Urothelium cell line (cell line): Measurements from ENCODE around the gene NIT1.

Experiments used
- DNase-seq: peaks from one replicate; pipeline ENCODE4 v3.0.0; 2011; ENCODE audit warnings: low spot score, mixed read lengths
- FAIRE-seq: peaks from 2 replicates; lab custom pipeline; 2011; peaks lifted over from hg19 to GRCh38; lab: Jason Lieb, UNC

Gene NIT1

DNA sequence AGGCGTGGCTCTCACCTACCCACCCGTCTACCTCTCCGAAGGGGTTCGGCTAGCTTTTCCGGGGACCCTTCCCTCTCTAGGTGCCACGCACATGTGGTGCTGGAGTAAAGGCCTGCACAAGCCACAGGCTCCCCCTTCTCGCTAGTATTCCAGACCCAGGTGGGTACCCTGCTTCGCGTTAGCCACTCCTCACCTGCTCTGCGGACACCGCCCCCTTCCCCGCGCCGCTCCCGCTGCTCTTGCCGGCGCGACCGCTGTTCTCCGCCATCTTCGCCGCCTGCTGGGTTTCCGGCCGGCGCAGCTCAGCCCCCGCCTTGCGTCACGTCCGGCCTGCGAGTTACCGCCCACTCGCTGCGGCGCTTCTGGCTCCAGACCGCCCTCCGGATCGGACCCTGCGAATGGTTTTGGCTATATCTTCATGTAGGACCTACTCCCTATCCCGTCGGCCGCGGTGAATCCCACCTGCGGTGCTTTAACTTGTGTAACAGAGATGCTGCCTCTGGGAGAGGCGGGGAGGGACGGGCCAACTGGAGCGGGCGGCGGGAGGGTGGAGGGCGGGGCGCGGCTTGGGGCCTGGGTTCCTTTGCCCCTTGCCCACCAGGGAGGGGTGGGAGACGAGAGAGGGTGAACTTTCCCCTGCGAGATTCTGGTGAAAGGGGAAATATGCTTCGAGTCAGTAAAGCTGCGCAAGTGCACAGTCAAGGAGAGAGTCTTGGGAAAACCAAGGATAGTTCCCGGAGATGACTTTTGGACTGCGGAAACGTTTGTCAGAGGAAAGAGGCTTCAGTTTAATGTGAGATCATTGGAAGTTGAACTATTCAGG, at the start of gene NIT1, which contains the start of gene PFDN2:
TSS of gene NIT1 (plus strand) at position 347 of the 823 bp plus-strand sequence. CDS start at position 419, 72 bp downstream.
TSS of gene PFDN2 (minus strand) at position 279 of the 823 bp plus-strand sequence. CDS start at position 268, 11 bp downstream.
- FAIRE-seq (peak; percentile 84), DNase-seq (peak; percentile 91)

GRCh38 chr1:161068306-161069234, 49.3 kb upstream of the NIT1 start:
- DNase-seq: no peak
- no peak for FAIRE-seq

DNA sequence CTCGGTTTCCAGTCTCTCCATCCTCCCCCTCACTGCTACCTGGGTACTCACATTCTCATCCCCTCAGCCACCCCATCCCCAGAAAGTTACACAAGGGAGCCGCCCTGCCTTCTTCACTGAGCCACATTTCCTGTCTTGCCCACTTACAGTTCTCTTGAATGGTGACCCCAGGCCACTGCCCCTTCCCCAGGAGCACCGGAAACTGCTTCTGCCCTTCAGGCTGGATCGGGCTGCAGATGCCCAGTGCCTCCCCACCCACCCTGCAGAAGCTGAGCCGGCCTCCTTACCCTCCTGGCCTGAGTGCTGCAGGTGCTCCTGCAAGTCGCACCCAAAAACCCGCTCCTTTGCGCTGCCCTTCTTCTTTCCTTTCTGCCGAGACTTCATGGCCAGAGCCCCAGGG, 48.7 kb upstream of the NIT1 start:
- DNase-seq: no peak
- FAIRE-seq: no peak

- peak; percentile 13 for FAIRE-seq
- DNase-seq: no peak
Measured at GRCh38 chr1:161069731-161070270, 48.1 kb upstream of the NIT1 start, which contains the start of gene ARHGAP30. ARHGAP30 (minus strand) TSS chr1:161069891; CDS start chr1:161069624, 267 bp downstream.

DNA sequence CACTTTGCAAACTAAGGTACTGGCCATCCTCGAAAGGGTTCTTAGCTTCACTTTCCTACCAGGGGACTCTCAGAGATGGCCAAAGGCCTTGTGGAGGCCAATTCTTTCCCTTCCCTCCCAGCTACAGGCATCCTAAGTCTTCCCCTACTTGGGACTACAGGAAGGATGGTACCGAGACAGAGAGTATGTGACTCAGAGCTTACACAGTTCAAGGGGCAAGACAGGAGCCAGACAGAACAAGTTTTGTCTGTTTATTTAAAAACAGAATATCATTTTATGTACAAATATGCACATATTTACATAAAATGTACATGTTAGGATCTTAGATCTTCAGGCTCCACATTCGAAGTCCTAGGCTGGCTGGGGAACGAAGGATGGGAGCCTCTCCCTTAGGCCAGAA, 47.1 kb upstream of the NIT1 start:
- DNase-seq: no peak
- no peak for FAIRE-seq

GRCh38 chr1:161071886-161072371, 46.0 kb upstream of the NIT1 start:
- FAIRE-seq (no peak), DNase-seq (peak; percentile 42)

- DNase-seq: no peak
Measured at GRCh38 chr1:161072751-161073449, 45.0 kb upstream of the NIT1 start.

GRCh38 chr1:161073474-161074121, 44.3 kb upstream of the NIT1 start:
- no peak for FAIRE-seq
- no peak for DNase-seq

More at GRCh38 chr1:161072751-161073449, 45.0 kb upstream of the NIT1 start:
- no peak for FAIRE-seq

- peak; percentile 76 for DNase-seq
- no peak for FAIRE-seq
Measured at GRCh38 chr1:161074676-161075368, 43.1 kb upstream of the NIT1 start.

- FAIRE-seq: no peak
Measured at GRCh38 chr1:161076410-161076809, 41.5 kb upstream of the NIT1 start.

DNA sequence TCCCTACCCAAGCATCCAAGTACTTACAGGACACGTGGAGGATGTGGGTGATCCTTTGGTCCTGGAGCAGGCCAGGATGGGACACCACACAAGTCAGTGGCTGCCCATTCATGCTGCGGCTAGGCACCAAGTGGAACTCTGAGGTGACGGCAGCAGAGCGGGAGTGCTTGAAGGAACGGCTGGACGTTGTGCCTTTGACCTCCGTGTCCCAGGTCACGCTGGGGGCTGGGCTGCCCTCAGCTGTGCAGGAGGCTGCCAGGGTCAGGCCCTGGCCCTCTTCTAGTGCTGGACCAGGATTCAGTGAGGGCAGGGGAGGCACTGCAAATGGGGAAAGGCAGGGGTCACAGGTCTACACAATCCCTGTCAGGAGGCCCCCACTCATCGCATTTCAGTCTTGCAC, 40.5 kb upstream of the NIT1 start:
- FAIRE-seq: no peak
- DNase-seq: no peak

More at GRCh38 chr1:161076410-161076809, 41.5 kb upstream of the NIT1 start:
- no peak for DNase-seq

- no peak for FAIRE-seq
- DNase-seq: no peak
Measured at GRCh38 chr1:161079436-161080110, 38.3 kb upstream of the NIT1 start.

GRCh38 chr1:161080441-161081405, 37.2 kb upstream of the NIT1 start:
- DNase-seq: no peak
- no peak for FAIRE-seq

GRCh38 chr1:161081519-161081918, 36.4 kb upstream of the NIT1 start:
- FAIRE-seq (no peak), DNase-seq (no peak)

GRCh38 chr1:161082483-161082882, 35.4 kb upstream of the NIT1 start:
- FAIRE-seq (no peak), DNase-seq (no peak)

DNA sequence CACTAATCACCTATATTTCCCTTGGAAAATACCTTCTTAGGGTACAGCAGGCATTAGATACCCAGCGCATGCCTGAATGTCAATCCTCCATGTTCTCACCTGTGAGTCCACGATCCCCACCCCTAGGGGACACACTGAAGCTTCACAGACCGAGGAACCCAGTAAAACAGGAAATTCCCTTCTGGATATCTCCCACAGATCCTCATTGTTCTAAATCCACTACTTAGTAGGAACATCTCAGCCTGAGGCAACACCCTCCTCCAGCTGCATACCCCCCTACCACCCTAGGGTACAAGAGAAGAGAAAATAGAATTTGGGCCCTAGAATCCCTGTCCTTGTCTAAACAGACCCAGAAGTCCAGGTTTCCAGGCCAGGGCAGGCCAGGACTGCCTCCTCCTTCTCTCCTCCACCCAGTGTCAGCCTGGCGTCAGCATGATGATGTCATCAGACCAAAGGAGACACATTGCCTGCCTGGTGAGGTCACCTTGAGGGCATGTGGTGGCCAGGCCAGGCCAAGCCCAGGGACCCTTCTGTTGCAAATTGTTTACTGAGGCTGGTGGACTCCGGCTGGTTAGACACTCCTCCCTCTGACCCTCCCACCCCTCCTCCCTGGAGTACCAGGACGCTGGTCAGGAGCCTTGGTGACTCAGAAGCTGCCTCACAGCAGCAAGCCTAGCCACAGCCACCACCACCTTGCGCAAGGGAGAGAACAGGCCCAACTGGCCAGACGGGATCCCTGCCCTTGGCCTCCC, 34.7 kb upstream of the NIT1 start:
- peak; percentile 82 for DNase-seq
- FAIRE-seq: no peak
